C4-2B (cell line): ENCODE results near the gene MRGPRX4.
"Not testable (repeated sequence)": the region's sequence is repeated elsewhere in the genome, so short reads cannot be mapped to it uniquely, and the experiment has no call there.

Experiments used
- CTCF ChIP-seq: fragments of 450-650 bp; conservative IDR thresholded peaks from 2 replicates; pipeline ENCODE4 v1.5.1; 2017; ENCODE audit warnings: mild to moderate bottlenecking
- ZFX ChIP-seq: fragments of 450-650 bp; IDR thresholded peaks from 2 replicates; pipeline ENCODE4 v1.6.1; 2017

GRCh38 chr11:18197738-18198137 lies 25.1 kb downstream of the MRGPRX4 start:
- TF ChIP-seq CTCF, ZFX: not testable (repeated sequence)
